Adrenal gland (tissue), 12 donors: ENCODE results near the gene PDIA5. TPM values are rescaled to one million over a fixed set of nuclear protein-coding genes. Genes with fewer than 3 reads are reported as not detected.

ENCODE experiments used
- DNase-seq, 7 donors: peaks; one replicate each; pipeline ENCODE4 v3.0.0-alpha.2; 2019 to 2020
- H3K27ac ChIP-seq, 5 donors: fragments of 200-600 bp; sonication (generic) in 4 of 5; 1 replicate in 3 of 5; 2 replicates in 2 of 5; pipeline versions ENCODE4 v1.5.1 to v1.8.0; 2016 to 2020; ENCODE audit warnings: mild to moderate bottlenecking in 1 of 5
- H3K27me3 ChIP-seq: fragments of 200-600 bp; 2 replicates; pipeline ENCODE4 v1.8.0; 2021
- H3K36me3 ChIP-seq, 2 donors: fragments of 200-600 bp; replicated peaks in 1 of 2; 1 replicate in 1 of 2; 2 replicates in 1 of 2; pipeline versions ENCODE4 v1.5.1 to v1.8.0; 2018 to 2022
- H3K4me1 ChIP-seq, 2 donors: fragments of 200-600 bp; replicated peaks in 1 of 2; 1 replicate in 1 of 2; 2 replicates in 1 of 2; pipeline versions ENCODE4 v1.5.1 to v1.8.0; 2018 to 2021
- H3K4me3 ChIP-seq, 4 donors: fragments of 200-600 bp; sonication (generic) in 3 of 4; one replicate each; pipeline ENCODE4 v1.5.1; 2016 to 2018
- H3K9me3 ChIP-seq, 3 donors: fragments of 200-600 bp; sonication (generic) in 1 of 3; replicated peaks in 1 of 3; 1 replicate in 2 of 3; 2 replicates in 1 of 3; pipeline versions ENCODE4 v1.5.1 to v1.8.0; 2016 to 2021
- POLR2A ChIP-seq, 2 donors: fragments of 450-650 bp; IDR thresholded peaks; one replicate each; pipeline ENCODE4 v1.6.1; 2017; ENCODE audit warnings: antibody characterized with exemption in 2 of 2, mild to moderate bottlenecking in 2 of 2, moderate library complexity in 1 of 2
- WGBS, 4 donors: extraction: QIAGEN DNeasy Blood & Tissue Kit in 2 of 4; methylation state at CpG; one replicate each; pipeline versions ENCODE4 v1.1.5 to v1.1.7; 2013 to 2017; 5-methylcytosine and 5-hydroxymethylcytosine counted together
- intact Hi-C, 2 donors: fragments of 100-400 bp; cut with DNase I; formaldehyde crosslinking; loops; one replicate each; pipeline versions ENCODE4 v1.14.1 to v1.15.0; 2022 to 2023
- polyA plus RNA-seq, 3 donors: library from polyadenylated mRNA; stranded (reverse); fragments of 200-250 nt in 2 of 3; fragments of 350-450 nt in 1 of 3; fragmentation: Illumina TruSeq in 1 of 3; extraction: RNeasy Lipid Tissue Mini Kit (QIAGEN cat#74804) in 1 of 3; gene quantifications; one replicate each; pipeline ENCODE4 v1.2.3, GENCODE V29; 2013 to 2014
- total RNA-seq, 9 donors: library from RNA; depleted of rRNA in 4 of 9; stranded (reverse); fragments of >200 nt in 4 of 9; fragments of 120-200 nt in 1 of 9; fragmentation: NEBNext Ultra II Directional in 1 of 9; extraction: Animal tissue kit (Norgen Biotek cat#: 25700) in 1 of 9; gene quantifications; one replicate each; pipeline versions ENCODE4 v1.1.0 to v1.2.4, GENCODE V29; 2013 to 2023
- TF ChIP-seq, protein P1 (sequence below), 6 experiments: fragments of 450-650 bp in 4 of 6; fragments of 200-600 bp in 2 of 6; sonication (generic) in 1 of 6; IDR thresholded peaks; 1 replicate in 5 of 6; 2 replicates in 1 of 6; pipeline versions ENCODE4 v1.5.1 to v1.8.0; 2016 to 2021; ENCODE audit warnings: antibody characterized with exemption in 6 of 6, mild to moderate bottlenecking in 2 of 6, moderate library complexity in 1 of 6
- donor health status: healthy with polysubstance abuse.
- donor health status: Bipolar disorder and iron deficiency.
- donor health status: DM: yes; HTN: yes; CAD: no.
- donor health status: DM: no; HTN: no; CAD: no.
- donor health status: DM: no; HTN: no; CAD: no.
- donor health status: DM: yes; HTN: yes; CAD: no.

PDIA5 gene
- total and polyA plus RNA-seq, 12 donors: 18.9 to 88.9 (median 50.9) TPM

DNA sequence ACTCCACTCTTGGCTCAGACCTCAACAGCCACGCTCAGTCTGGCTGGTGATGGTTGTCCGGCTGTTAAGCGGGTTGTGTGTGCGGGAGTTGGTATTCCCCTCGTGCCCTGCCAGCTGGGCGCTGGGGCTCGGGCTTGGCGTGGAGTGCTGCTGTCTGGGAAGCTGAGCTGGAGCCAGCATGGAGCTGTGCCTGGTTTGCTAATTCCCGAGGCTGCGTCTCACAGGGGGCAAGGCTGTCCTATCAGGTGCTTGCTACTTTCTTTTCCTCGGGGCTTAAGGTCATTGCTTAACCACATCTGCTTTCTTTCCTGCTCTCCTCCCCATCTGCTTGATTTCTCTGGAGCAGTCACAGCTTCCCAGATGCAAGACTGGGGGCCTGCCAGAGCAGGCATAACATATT, 29.9 kb downstream of the PDIA5 start:
- 23 to 35% (median 25%) methylated on average over 8 to 11 of the region's 11 CpGs for WGBS, 4 donors
- intact Hi-C loops: no loop called here
- H3K4me1 ChIP-seq: peaks cover 28 to 33% of the 10 kb centered on the region in 2 donors
- peaks cover 0 to 39% of the 10 kb centered on the region in 2 donors for H3K36me3 ChIP-seq
- TF ChIP-seq, protein P1, sequence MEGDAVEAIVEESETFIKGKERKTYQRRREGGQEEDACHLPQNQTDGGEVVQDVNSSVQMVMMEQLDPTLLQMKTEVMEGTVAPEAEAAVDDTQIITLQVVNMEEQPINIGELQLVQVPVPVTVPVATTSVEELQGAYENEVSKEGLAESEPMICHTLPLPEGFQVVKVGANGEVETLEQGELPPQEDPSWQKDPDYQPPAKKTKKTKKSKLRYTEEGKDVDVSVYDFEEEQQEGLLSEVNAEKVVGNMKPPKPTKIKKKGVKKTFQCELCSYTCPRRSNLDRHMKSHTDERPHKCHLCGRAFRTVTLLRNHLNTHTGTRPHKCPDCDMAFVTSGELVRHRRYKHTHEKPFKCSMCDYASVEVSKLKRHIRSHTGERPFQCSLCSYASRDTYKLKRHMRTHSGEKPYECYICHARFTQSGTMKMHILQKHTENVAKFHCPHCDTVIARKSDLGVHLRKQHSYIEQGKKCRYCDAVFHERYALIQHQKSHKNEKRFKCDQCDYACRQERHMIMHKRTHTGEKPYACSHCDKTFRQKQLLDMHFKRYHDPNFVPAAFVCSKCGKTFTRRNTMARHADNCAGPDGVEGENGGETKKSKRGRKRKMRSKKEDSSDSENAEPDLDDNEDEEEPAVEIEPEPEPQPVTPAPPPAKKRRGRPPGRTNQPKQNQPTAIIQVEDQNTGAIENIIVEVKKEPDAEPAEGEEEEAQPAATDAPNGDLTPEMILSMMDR (IDR thresholded peaks at IDR 0.05): no peak
- peak in 1 of 2 donors; percentile 27 for TF ChIP-seq POLR2A (IDR thresholded peaks at IDR 0.05)
- H3K9me3 ChIP-seq: no peaks in the 10 kb centered on the region
- no peak overlapping the region for H3K4me3 ChIP-seq
- peak; percentile 68 to 89 (median 84) for DNase-seq
- H3K27me3 ChIP-seq: no peaks in the 10 kb centered on the region
- H3K27ac ChIP-seq: peak overlapping the region in 3 of 5 donors; percentile 50 to 70 (median 62)

DNA sequence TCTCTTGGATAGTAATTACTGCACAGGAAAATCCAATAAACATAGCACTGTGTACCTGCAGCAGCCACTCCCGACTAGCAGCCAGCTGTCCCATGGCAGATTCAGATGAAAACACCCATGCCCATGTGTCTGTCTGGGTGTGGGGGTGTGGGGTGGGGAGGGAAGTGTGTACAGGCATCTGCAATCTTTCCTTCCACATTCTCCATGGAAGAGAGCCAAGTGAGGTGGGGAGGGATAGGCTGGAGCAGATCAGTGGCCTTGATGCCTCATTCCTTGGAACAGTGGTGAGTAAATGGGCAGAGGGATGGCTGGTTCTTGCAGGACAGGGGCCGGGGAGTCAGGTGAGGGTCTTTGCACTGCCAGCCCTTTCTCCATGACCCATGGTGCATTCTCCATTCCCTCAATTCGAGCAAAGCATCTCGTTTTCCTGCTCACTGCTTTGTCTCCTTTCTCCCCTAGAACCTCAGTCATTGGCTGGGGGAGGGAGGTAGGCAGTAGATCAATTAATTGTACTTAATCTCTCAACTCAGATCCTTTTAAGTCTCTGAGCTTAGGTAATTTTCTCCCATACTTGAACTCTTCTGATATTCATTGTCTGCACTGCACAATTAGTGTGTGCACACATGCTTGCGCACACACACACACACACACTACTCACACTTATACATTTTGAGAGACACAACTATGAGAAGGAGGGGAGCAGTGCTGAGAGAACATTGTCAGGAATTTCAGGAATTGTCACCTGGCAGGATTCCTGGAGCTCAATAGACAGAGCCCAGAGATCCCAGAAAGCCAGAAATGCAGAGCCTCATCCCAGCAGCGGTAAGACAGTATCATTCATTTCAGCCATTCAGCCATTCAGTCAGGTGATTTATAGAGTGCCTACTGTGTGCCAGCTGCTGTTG, 31.9 kb downstream of the PDIA5 start:
- peak in 6 of 7 donors; percentile 43 to 70 (median 52) for DNase-seq
- peak overlapping the region in 1 of 5 donors; percentile 37 for H3K27ac ChIP-seq
- H3K36me3 ChIP-seq: peaks cover 0 to 37% of the 10 kb centered on the region in 2 donors
- H3K4me3 ChIP-seq: no peak overlapping the region
- no peaks in the 10 kb centered on the region for H3K27me3 ChIP-seq
- TF ChIP-seq, protein P1 (IDR thresholded peaks at IDR 0.05): no peak
- TF ChIP-seq POLR2A (IDR thresholded peaks at IDR 0.05): no peak
- H3K4me1 ChIP-seq: peaks cover 28 to 33% of the 10 kb centered on the region in 2 donors
- intact Hi-C loops: no loop called here
- H3K9me3 ChIP-seq: no peaks in the 10 kb centered on the region
- 61 to 70% (median 64%) methylated on average over 6 of the region's 6 CpGs for WGBS, 4 donors

DNA sequence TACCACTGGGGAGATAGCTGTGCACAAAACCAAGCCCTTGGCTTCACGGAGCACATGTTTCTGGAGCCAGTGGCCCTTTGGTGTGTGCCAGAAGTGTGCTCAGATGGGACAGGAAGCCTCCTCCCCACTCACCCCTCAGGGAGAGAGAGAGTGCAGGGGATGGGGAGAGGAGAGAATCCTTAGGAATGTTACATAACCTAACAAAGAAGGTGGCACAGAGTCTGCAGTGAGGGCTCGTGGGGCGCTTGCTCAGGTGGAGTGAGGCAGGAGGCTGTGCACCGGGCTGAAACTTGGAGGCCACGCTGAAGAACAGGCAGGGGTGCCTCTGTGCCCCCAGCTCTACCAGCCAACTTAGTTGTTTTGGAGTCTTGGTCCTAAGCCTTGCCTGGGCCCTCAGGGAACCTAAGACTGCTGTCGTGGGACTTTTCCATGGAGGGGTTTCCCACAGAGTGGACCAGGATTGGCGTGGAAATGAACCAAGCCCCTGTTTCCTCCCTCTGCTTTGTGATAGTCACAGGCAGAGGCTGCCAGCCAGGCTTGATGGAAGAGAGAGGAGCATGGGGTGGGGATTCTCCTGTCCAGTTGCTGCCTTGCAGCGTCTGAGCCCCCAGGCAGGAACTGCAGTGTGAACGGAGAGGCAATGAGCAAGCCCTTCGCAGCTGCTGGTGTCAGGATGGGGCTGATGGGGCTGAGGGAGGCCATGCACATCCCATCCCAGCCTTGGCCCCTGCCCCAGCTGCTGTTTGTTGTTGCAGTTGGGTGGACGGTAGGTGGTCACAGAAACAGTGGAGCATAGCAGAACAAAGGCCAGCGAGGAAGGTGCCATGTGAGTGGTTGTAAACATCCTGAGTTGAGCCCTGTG, 32.7 kb downstream of the PDIA5 start:
- intact Hi-C loops: loop anchor here in 1 of 2 donors (2.0 kb wide), 1 partner anchor 47 kb away; no protein-coding TSS in a partner anchor
- peak overlapping the region in 1 of 5 donors; percentile 20 for H3K27ac ChIP-seq
- TF ChIP-seq POLR2A (IDR thresholded peaks at IDR 0.05): no peak
- TF ChIP-seq, protein P1 (IDR thresholded peaks at IDR 0.05): no peak
- H3K4me1 ChIP-seq: peaks cover 28 to 33% of the 10 kb centered on the region in 2 donors
- H3K9me3 ChIP-seq: no peaks in the 10 kb centered on the region
- H3K4me3 ChIP-seq: no peak overlapping the region
- peaks cover 0 to 37% of the 10 kb centered on the region in 2 donors for H3K36me3 ChIP-seq
- no peak for DNase-seq
- H3K27me3 ChIP-seq: no peaks in the 10 kb centered on the region
- 86 to 92% (median 91%) methylated on average over 11 to 12 of the region's 12 CpGs for WGBS, 4 donors
